NCI-H1436 (cell line): ENCODE measurements around the gene CIB4.

Experiments used
- DNase-seq: peaks from one replicate; lab custom pipeline; 2025; lab: John Stamatoyannopoulos, UW

Gene CIB4

DNA sequence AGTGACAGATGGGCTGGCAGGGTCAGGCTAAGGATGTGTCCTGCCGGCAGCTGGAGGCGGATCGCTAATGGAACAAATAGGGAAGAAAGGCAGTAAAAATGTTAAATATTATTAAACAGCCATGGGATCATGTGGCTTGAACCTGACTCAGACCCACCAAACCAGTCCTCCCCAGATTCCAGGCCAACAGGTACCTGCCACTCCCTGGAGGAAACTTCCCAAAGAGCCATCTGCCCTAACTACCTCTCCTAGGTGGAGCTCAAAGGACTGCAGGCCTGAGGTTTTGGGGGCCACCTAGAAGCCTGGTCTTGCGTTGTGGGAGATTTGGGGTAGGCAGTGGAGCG lies 34.3 kb downstream of the CIB4 start:
- DNase-seq: no peak

- no peak for DNase-seq
Observed at GRCh38 chr2:26605999-26606846, 34.9 kb downstream of the CIB4 start.

DNA sequence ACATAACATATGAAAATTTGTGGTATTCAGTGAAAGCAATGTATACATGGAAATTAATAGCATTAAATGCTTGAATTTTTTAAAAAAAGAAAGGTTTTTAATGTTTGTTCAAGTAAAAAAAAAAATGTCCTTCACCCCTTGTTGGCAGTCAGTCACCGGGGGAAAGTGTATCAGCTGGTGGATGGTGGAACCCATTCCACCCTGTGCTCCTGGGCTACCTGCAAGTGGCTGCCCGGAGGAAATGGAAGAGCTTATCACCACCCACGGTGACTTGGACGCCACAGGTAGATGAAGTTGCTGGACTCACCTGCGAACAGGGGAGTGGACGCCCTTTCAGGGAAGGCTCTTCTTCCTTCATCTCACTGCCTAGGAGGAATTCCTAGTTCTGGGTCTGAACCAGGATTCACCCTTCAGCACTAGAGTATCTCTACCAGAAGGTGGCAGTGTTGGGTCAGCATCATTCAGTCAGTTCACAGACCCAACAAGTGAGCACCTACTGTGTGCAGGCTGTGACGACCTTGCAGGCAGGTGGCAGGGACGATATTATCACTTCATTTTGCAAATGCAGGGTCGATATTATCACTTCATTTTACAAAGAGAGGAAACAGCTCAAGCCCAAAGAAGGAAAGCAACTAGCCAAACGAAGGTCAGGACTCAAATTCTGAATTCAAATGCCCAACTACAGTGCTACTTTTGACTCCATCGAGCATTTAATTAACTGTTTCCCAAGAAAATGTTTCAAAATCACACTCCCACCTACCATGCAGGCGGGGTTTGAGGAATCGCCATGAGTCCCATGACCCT lies 35.8 kb downstream of the CIB4 start:
- DNase-seq: no peak

DNA sequence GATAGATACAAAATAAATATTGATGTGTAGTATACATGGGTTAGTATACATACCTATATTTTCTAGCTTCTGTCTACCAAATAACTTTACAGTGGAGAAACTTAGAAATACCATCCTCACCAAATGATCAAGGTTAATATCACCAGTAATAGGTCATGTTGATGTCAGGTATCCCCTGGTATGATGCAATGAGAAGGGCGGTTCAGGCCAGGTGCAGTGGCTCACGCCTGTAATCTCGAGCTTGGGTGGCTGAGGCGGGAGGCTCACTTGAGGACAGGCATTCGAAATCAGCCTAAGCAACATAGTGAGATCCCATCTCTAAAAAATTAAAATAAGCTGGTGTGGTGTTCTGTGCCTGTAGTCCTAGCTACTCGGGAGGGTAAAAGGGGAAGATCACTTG lies 38.6 kb downstream of the CIB4 start:
- DNase-seq: no peak

GRCh38 chr2:26599387-26599786 lies 41.8 kb downstream of the CIB4 start:
- no peak for DNase-seq

GRCh38 chr2:26598996-26599373 lies 42.2 kb downstream of the CIB4 start:
- DNase-seq: no peak

GRCh38 chr2:26598336-26598995 lies 42.7 kb downstream of the CIB4 start:
- no peak for DNase-seq

DNA sequence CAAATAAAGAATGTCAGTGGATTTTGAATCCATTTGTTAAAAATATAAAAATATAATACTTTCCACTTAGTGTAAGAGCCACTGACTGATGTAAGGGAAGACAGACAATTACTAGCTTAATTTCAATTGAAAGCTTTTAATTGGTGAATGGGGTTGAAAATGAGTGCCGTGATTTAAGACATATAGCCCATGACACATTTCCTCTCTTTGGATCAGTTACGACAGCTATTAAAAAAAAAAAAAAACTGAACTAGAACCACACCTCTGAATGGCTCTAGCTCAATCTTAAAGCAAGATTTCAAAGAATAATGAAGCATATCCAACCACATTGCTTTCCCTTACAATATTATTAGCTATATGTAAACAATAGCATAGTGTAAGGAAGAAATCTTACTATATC lies 44.0 kb downstream of the CIB4 start:
- DNase-seq: no peak

DNA sequence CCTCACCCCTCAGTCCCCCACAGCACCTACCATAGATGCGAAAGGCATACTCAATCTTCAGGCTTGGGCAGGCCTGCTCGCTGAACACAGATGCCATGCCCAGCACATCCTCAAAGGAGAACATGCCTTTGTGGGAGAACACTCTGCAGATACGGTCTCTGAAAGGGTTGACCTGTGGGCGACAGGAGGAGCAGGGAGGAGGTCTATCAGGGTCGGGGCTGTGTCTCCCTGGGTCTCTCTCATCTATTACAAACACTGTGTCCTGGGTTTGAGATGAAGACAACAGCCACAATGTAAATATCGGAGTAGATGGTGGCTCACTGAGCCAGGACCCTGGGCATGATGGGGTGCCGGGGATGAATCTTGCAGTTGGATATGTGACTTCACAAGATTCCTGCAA lies 46.0 kb downstream of the CIB4 start:
- DNase-seq: no peak

- DNase-seq: no peak
Observed at GRCh38 chr2:26591619-26592505, 49.3 kb downstream of the CIB4 start.

DNA sequence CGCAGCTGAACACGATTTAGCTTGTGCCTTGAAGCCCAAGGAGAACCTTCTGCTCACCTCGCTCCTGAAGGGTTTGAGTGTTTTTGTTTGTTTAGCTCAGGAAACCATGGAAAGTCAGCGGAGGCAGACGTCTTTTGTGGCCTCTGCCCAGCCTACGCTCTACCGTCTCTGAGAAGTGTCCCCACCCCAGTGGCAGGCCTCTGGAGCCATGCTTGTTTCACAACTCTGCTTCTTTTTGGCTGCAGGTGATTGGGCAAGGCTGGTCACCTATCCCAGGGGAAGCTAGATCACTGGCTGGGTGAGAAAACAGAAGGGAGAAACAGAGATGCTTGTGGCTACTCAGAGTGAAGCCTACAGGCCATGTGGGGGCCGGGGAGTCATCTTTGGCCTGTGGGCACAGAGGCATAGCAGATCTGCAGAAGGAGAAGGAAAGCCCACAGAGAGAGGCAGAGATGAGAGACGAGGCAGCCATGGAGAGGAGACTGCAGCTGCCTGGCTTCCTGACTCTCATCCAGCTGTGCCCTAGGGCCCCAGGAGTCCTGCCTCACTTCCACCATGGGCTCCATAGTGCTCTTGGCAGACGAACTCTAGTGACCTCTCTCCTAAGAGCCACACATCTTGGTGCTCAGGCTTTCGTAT lies 50.1 kb downstream of the CIB4 start:
- no peak for DNase-seq

- no peak for DNase-seq
Observed at GRCh38 chr2:26590508-26590907, 50.7 kb downstream of the CIB4 start.

GRCh38 chr2:26588576-26588975 lies 52.6 kb downstream of the CIB4 start:
- DNase-seq: no peak

GRCh38 chr2:26587994-26588393 lies 53.2 kb downstream of the CIB4 start:
- DNase-seq: no peak

GRCh38 chr2:26585966-26586365 lies 55.2 kb downstream of the CIB4 start:
- DNase-seq: no peak

GRCh38 chr2:26585100-26585499 lies 56.1 kb downstream of the CIB4 start:
- DNase-seq: no peak

DNA sequence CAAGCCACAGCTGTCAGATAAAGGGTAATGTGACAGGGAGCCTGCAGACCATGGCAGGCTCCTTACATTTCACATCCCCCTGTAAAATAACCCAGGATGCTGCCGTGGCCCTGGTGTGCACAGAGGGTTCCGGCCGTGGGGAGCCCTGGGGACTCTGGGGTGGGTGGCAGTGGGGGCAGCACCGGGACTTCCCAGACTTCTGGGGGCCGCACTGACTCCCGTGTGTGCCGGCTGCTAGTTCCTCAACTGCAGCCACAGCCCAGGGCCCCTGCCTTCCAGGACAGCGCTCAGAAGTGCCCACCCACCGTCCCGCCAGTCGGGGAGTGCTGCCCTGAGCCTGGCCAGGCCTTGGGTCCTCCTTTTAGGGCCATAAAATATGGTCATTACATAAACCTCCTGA lies 56.5 kb downstream of the CIB4 start:
- no peak for DNase-seq

GRCh38 chr2:26584191-26584590 lies 57.0 kb downstream of the CIB4 start:
- DNase-seq: no peak

- DNase-seq: no peak
Observed at GRCh38 chr2:26583381-26583911, 57.7 kb downstream of the CIB4 start.

GRCh38 chr2:26582890-26583289 lies 58.3 kb downstream of the CIB4 start:
- DNase-seq: no peak
